Neural progenitor cell (in vitro differentiated cells): ENCODE results near the gene SMIM36. TPM values are rescaled to one million over a fixed set of nuclear protein-coding genes. Genes with fewer than 3 reads are reported as not detected.

Source experiments
- DNase-seq: peaks from one replicate; pipeline ENCODE4 v3.0.0-alpha.2; 2016; ENCODE audit warnings: low spot score
- H2AFZ ChIP-seq: fragments of 200-600 bp; sonication (generic); replicated peaks from 2 replicates; pipeline ENCODE4 v1.6.1; 2016; ENCODE audit warnings: antibody characterized with exemption
- H3F3A ChIP-seq: fragments of 200-600 bp; sonication (generic); 2 replicates; pipeline ENCODE4 v1.6.1; 2016; ENCODE audit warnings: antibody characterized with exemption, low read depth
- H3K27ac ChIP-seq: fragments of 200-600 bp; sonication (generic); 2 replicates; pipeline ENCODE4 v1.5.1; 2016; ENCODE audit warnings: mild to moderate bottlenecking
- H3K27me3 ChIP-seq: fragments of 200-600 bp; sonication (generic); 2 replicates; pipeline ENCODE4 v1.6.1; 2016; ENCODE audit warnings: mild to moderate bottlenecking, moderate library complexity
- H3K36me3 ChIP-seq: fragments of 200-600 bp; sonication (generic); 2 replicates; pipeline ENCODE4 v1.5.1; 2016
- H3K4me1 ChIP-seq: fragments of 200-600 bp; sonication (generic); 2 replicates; pipeline ENCODE4 v1.6.1; 2016; ENCODE audit warnings: mixed run types
- H3K4me2 ChIP-seq: fragments of 200-600 bp; sonication (generic); 2 replicates; pipeline ENCODE4 v1.6.1; 2016
- H3K4me3 ChIP-seq: fragments of 200-600 bp; sonication (generic); 2 replicates; pipeline ENCODE4 v1.5.1; 2016
- H3K79me2 ChIP-seq: fragments of 200-600 bp; sonication (generic); 2 replicates; pipeline ENCODE4 v1.6.1; 2016; ENCODE audit warnings: low read depth
- H3K9ac ChIP-seq: fragments of 200-600 bp; sonication (generic); 2 replicates; pipeline ENCODE4 v1.6.1; 2016
- H3K9me3 ChIP-seq: fragments of 200-600 bp; sonication (generic); 2 replicates; pipeline ENCODE4 v1.5.1; 2016; ENCODE audit warnings: low read depth
- H4K20me1 ChIP-seq: fragments of 200-600 bp; sonication (generic); 2 replicates; pipeline ENCODE4 v1.6.1; 2016; ENCODE audit warnings: low read depth
- H3K27ac Mint-ChIP-seq: 3 replicates; pipeline ENCODE4 v1.8.0; 2021; ENCODE audit warnings: mixed read lengths
- H3K27me3 Mint-ChIP-seq: 2 replicates; pipeline ENCODE4 v1.8.0; 2022; ENCODE audit warnings: low read depth, mild to moderate bottlenecking, inconsistent platforms, moderate library complexity, mixed read lengths; ENCODE audit not compliant: insufficient read depth
- H3K36me3 Mint-ChIP-seq: 3 replicates; pipeline ENCODE4 v1.8.0; 2021; ENCODE audit warnings: mixed read lengths
- H3K4me1 Mint-ChIP-seq: 3 replicates; pipeline ENCODE4 v1.8.0; 2021; ENCODE audit warnings: mixed read lengths
- H3K4me3 Mint-ChIP-seq: 3 replicates; pipeline ENCODE4 v1.8.0; 2021; ENCODE audit warnings: mild to moderate bottlenecking, moderate library complexity, mixed read lengths
- H3K9me3 Mint-ChIP-seq: 3 replicates; pipeline ENCODE4 v1.8.0; 2020; ENCODE audit warnings: mixed read lengths
- EZH2 ChIP-seq: fragments of 200-600 bp; sonication (generic); IDR thresholded peaks from 2 replicates; pipeline ENCODE4 v1.6.1; 2017; ENCODE audit warnings: antibody characterized with exemption, mild to moderate bottlenecking, moderate library complexity
- EZH2phosphoT487 ChIP-seq: fragments of 200-600 bp; sonication (generic); IDR thresholded peaks from 2 replicates; pipeline ENCODE4 v1.6.1; 2017; ENCODE audit warnings: antibody characterized with exemption
- total RNA-seq: library from RNA; depleted of rRNA; stranded (reverse); fragments of >200 nt; gene quantifications from 2 replicates; pipeline ENCODE4 v1.2.3, GENCODE V29; 2015; ENCODE audit warnings: low replicate concordance
- TF ChIP-seq, protein P1 (sequence below): fragments of 200-600 bp; sonication (generic); IDR thresholded peaks from 2 replicates; pipeline ENCODE4 v1.5.1; 2017; ENCODE audit warnings: antibody characterized with exemption, mild to moderate bottlenecking

Gene SMIM36
- total RNA-seq, 1 donor from 2014 or later, result not detected

DNA sequence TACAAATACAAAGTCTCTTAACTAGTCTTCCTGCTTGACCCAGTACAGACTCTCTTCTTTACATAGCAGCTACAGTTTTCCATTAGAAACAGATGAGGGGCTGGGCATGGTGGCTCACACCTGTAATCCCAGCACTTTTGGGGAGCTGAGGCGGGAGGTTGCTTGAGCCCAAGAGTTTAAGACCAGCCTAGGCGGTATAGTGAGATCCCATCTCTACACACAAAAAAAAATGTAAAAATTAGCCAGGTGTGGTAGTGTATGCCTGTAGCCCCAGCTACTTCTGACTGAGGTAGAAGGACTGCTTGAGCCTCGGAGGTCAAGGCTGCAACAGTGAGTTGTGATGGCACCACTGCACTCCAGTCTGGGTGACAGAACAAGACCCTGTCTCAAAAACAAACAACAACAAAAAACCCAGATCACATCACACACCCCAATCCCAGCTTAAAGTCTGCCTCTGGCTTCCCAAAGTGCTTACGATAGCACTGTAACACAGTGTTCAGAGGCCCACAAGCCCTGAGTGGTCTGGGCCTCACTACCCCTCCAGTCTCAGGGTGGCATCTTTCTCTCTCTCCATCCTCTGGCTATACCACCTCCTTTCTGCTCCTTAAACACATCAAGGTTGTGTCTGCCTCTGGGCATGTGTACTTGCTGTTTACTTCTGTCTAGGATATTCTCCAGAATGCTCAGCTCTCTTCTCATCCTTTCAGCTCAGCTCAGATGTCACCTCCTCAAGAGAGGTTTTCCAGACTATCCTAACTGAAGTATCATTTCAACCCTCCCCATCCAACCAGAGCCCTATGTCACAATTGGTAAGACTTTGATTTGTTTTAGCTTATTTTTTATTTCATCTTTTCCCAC, 93.6 kb downstream of the SMIM36 start:
- Mint-ChIP-seq H3K9me3 (peaks cover 16% of the 10 kb centered on the region), H3K4me3 (no peak overlapping the region), H3K4me1 (peaks cover 16% of the 10 kb centered on the region), H3K27ac (no peak overlapping the region), H3K36me3 (peaks cover 39% of the 10 kb centered on the region), H3K27me3 (peaks cover 2% of the 10 kb centered on the region)
- Histone ChIP-seq H3K79me2 (peaks cover 73% of the 10 kb centered on the region), H4K20me1 (peaks cover 18% of the 10 kb centered on the region), H3K27me3 (no peaks in the 10 kb centered on the region), H3K9ac (no peak overlapping the region), H3K36me3 (peaks cover 7% of the 10 kb centered on the region), H3K9me3 (no peaks in the 10 kb centered on the region), H3K4me1 (peaks cover 19% of the 10 kb centered on the region), H3K4me3 (no peak overlapping the region), H3K4me2 (no peak overlapping the region), H3K27ac (no peak overlapping the region), H3F3A (no peaks in the 10 kb centered on the region), H2AFZ (no peak overlapping the region)
- TF ChIP-seq, protein P1, sequence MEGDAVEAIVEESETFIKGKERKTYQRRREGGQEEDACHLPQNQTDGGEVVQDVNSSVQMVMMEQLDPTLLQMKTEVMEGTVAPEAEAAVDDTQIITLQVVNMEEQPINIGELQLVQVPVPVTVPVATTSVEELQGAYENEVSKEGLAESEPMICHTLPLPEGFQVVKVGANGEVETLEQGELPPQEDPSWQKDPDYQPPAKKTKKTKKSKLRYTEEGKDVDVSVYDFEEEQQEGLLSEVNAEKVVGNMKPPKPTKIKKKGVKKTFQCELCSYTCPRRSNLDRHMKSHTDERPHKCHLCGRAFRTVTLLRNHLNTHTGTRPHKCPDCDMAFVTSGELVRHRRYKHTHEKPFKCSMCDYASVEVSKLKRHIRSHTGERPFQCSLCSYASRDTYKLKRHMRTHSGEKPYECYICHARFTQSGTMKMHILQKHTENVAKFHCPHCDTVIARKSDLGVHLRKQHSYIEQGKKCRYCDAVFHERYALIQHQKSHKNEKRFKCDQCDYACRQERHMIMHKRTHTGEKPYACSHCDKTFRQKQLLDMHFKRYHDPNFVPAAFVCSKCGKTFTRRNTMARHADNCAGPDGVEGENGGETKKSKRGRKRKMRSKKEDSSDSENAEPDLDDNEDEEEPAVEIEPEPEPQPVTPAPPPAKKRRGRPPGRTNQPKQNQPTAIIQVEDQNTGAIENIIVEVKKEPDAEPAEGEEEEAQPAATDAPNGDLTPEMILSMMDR, result no peak
- TF ChIP-seq EZH2phosphoT487 (no peak), EZH2 (no peak)
- no peak for DNase-seq

DNA sequence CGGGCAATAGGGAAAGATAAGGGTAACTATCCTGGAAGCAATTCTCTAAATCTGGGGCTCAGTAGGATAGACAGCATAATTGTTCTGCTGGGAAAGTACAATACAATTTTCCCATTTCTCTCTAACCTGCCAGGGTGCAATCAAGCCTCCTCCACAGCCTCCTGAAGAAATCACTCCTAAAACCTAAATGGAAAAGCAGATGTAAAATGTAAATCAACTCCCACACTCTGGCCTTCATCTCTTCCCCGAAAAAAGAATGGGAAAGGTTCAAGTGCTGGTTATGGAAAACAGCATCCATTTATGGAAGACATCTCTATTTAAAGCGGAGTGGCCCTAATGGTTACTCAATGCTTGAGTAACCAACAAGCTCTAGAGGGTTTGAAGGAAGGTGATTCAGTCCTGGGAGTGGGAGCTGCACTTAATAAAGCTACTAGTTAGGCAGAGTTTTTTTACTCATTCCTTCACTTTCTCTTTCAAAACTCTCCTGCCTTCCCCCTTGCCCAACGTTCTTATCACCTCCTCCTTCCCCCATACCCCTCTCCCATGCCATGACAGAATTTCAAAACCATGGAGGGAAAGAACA, 94.7 kb downstream of the SMIM36 start:
- no peak overlapping the region for H3K27ac Mint-ChIP-seq
- Histone ChIP-seq H3K9ac (no peak overlapping the region), H3K9me3 (no peaks in the 10 kb centered on the region), H2AFZ (no peak overlapping the region), H3K27me3 (no peaks in the 10 kb centered on the region), H3K79me2 (peaks cover 73% of the 10 kb centered on the region), H3K4me3 (no peak overlapping the region), H3K4me1 (peaks cover 19% of the 10 kb centered on the region), H3K4me2 (no peak overlapping the region), H3K36me3 (peaks cover 7% of the 10 kb centered on the region), H4K20me1 (peaks cover 18% of the 10 kb centered on the region), H3F3A (no peaks in the 10 kb centered on the region), H3K27ac (no peak overlapping the region)
- no peak for DNase-seq
- no peak overlapping the region for H3K4me3 Mint-ChIP-seq
- H3K27me3 Mint-ChIP-seq, result peaks cover 2% of the 10 kb centered on the region
- peaks cover 43% of the 10 kb centered on the region for H3K36me3 Mint-ChIP-seq
- H3K9me3 Mint-ChIP-seq, result peaks cover 16% of the 10 kb centered on the region
- peaks cover 13% of the 10 kb centered on the region for H3K4me1 Mint-ChIP-seq
- no peak for TF ChIP-seq EZH2phosphoT487
- no peak for TF ChIP-seq EZH2
- TF ChIP-seq, protein P1, result no peak

DNA sequence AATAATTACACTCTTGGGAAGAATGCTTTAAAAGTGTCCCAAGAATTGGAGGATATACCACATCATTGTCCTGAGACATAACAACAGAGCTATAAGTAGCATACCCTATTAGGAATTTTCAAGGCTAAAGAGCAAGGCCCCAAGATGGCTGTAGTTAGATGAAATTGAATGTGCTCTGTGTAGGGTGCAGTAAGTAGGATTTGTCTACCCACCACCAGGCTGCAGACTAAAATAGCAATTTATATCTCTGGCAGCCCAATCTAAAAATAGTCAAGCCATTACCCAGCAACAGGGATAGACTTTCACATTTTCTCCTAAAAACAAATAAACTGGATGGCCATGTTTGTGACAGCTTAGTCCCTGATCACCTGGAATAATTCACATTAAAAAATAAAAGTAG, 95.3 kb downstream of the SMIM36 start:
- peaks cover 19% of the 10 kb centered on the region for H3K4me1 ChIP-seq
- Mint-ChIP-seq H3K27ac (no peak overlapping the region), H3K36me3 (peaks cover 48% of the 10 kb centered on the region)

More for the DNA sequence above, 95.3 kb downstream of the SMIM36 start:
- Histone ChIP-seq H3F3A (no peaks in the 10 kb centered on the region), H3K9ac (no peak overlapping the region), H2AFZ (no peak overlapping the region), H3K27me3 (no peaks in the 10 kb centered on the region), H3K9me3 (no peaks in the 10 kb centered on the region), H4K20me1 (peaks cover 18% of the 10 kb centered on the region), H3K4me3 (no peak overlapping the region), H3K27ac (no peak overlapping the region), H3K36me3 (peaks cover 7% of the 10 kb centered on the region), H3K4me2 (no peak overlapping the region), H3K79me2 (peaks cover 70% of the 10 kb centered on the region)
- peaks cover 16% of the 10 kb centered on the region for H3K9me3 Mint-ChIP-seq
- no peak for DNase-seq
- no peak for TF ChIP-seq EZH2
- no peak for TF ChIP-seq EZH2phosphoT487
- TF ChIP-seq, protein P1, result no peak
- H3K27me3 Mint-ChIP-seq, result peaks cover 2% of the 10 kb centered on the region
- H3K4me3 Mint-ChIP-seq, result no peak overlapping the region
- peaks cover 13% of the 10 kb centered on the region for H3K4me1 Mint-ChIP-seq
